ENCODE data around the gene CREB3L4.

Gene CREB3L4

DNA sequence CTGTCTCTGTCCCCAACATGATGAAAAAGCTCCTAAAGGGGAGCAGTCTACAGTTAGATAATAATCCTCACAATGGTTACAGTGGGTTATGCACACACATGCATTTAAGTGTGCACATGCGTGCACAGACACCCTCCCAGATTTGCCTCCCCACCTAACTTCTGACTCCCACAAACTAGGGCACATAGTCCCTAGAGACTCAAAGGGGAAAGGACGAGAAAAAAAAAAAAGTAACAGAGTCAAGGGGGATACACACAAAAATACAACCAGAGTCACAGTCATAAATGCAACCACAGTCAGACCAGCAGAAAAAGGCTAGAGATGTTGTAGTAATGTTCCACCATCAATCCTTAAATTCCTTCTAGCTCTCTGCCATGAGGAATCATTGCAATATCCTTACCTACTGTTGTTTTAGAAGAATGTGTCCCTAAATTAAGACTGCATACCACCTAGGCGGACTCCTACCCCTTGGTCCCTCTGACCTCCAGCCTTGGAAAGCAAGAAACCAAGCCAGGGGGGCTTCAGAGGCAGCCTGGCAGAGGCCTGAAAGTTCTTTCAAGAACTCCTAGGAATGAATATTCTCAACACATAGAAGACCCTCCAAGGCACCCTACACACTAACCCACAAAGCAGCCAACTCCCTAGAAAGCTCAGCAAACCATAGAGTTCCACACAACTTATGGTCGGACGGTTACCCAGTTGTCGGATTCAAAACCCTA lies 10.5 kb upstream of the CREB3L4 start:
- Histone ChIP-seq H3K9me3 (ENCODE audit: control insufficient read depth, insufficient read depth, low read depth, low read length) (no peaks in the 10 kb centered on the region), H3K4me3 (ENCODE audit: low read depth, low read length) (peak overlapping the region; percentile 89), H3K27ac (ENCODE audit: extremely low read depth, low read depth, low read length) (peak overlapping the region; percentile 90; the same call in 1 of the 2 replicates), H3K36me3 (ENCODE audit: control insufficient read depth in 2 of 2, insufficient read depth in 1 of 2, low read length in 2 of 2) (peaks cover under 1 to 63% of the 10 kb centered on the region in 2 experiments; a peak in 2 of 3 replicates), H3K4me1 (ENCODE audit: control insufficient read depth, insufficient read depth, low read length) (peaks cover 8% of the 10 kb centered on the region; the same call in 1 of the 2 replicates)
- no peak for TF ChIP-seq ZNF223 (tag by site-specific recombination; IDR thresholded peaks at IDR 0.05)
- TF ChIP-seq, protein P1, sequence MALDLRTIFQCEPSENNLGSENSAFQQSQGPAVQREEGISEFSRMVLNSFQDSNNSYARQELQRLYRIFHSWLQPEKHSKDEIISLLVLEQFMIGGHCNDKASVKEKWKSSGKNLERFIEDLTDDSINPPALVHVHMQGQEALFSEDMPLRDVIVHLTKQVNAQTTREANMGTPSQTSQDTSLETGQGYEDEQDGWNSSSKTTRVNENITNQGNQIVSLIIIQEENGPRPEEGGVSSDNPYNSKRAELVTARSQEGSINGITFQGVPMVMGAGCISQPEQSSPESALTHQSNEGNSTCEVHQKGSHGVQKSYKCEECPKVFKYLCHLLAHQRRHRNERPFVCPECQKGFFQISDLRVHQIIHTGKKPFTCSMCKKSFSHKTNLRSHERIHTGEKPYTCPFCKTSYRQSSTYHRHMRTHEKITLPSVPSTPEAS (tag by site-specific recombination; IDR thresholded peaks at IDR 0.05) = peak; percentile 60
- CTCF ChIA-PET = interaction anchor here (0.6 to 1.7 kb wide), 5 partner anchors 10 to 795 kb away, joined by 3 to 6 read pairs (median 4); partner anchors contain the start of genes DENND4B and RAB13
- POLR2A ChIA-PET = interaction anchor here (1.3 to 1.8 kb wide), 2 partner anchors 11 kb away, joined by 4 to 7 read pairs; partner anchors contain the start of genes CREB3L4 and DENND4B

DNA sequence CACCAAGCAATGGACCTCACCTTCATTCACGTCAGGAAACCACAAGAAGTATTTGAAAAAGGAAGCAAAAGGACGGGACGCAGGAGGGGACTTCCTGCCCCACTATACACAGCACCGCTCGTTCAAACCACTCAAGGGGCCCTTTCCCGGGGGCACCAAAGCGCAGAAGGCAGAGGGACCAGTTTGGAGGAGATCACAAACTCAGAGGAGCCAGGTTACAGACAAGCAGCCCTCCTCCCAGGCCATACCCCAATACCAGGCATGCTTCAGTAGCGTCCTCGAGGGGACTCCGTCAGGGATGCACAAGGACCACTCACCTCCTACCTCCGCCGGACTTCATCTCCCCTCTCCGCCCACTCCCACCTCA lies 10.0 kb upstream of the CREB3L4 start:
- Histone ChIP-seq H3K4me1 (ENCODE audit: control insufficient read depth, insufficient read depth, low read length) (peaks cover 13% of the 10 kb centered on the region; the same call in 1 of the 2 replicates), H3K27ac (ENCODE audit: extremely low read depth, low read depth, low read length) (peak overlapping the region; percentile 90), H3K9me3 (ENCODE audit: control insufficient read depth, insufficient read depth, low read depth, low read length) (no peaks in the 10 kb centered on the region), H3K36me3 (ENCODE audit: control insufficient read depth in 2 of 2, insufficient read depth in 1 of 2, low read length in 2 of 2) (peaks cover 0 to 58% of the 10 kb centered on the region in 2 experiments; a peak in 2 of 3 replicates), H3K4me3 (ENCODE audit: low read depth, low read length) (peak overlapping the region; percentile 89)
- TF ChIP-seq ZNF501 (tag by site-specific recombination; IDR thresholded peaks at IDR 0.05) = no peak
- TF ChIP-seq, protein P2, sequence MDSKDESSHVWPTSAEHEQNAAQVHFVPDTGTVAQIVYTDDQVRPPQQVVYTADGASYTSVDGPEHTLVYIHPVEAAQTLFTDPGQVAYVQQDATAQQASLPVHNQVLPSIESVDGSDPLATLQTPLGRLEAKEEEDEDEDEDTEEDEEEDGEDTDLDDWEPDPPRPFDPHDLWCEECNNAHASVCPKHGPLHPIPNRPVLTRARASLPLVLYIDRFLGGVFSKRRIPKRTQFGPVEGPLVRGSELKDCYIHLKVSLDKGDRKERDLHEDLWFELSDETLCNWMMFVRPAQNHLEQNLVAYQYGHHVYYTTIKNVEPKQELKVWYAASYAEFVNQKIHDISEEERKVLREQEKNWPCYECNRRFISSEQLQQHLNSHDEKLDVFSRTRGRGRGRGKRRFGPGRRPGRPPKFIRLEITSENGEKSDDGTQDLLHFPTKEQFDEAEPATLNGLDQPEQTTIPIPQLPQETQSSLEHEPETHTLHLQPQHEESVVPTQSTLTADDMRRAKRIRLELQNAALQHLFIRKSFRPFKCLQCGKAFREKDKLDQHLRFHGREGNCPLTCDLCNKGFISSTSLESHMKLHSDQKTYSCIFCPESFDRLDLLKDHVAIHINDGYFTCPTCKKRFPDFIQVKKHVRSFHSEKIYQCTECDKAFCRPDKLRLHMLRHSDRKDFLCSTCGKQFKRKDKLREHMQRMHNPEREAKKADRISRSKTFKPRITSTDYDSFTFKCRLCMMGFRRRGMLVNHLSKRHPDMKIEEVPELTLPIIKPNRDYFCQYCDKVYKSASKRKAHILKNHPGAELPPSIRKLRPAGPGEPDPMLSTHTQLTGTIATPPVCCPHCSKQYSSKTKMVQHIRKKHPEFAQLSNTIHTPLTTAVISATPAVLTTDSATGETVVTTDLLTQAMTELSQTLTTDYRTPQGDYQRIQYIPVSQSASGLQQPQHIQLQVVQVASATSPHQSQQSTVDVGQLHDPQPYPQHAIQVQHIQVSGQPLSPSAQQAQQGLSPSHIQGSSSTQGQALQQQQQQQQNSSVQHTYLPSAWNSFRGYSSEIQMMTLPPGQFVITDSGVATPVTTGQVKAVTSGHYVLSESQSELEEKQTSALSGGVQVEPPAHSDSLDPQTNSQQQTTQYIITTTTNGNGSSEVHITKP (tag by site-specific recombination; IDR thresholded peaks at IDR 0.05) = peak; percentile 80; the same call in 1 of the 2 replicates
- TF ChIP-seq, protein P3, sequence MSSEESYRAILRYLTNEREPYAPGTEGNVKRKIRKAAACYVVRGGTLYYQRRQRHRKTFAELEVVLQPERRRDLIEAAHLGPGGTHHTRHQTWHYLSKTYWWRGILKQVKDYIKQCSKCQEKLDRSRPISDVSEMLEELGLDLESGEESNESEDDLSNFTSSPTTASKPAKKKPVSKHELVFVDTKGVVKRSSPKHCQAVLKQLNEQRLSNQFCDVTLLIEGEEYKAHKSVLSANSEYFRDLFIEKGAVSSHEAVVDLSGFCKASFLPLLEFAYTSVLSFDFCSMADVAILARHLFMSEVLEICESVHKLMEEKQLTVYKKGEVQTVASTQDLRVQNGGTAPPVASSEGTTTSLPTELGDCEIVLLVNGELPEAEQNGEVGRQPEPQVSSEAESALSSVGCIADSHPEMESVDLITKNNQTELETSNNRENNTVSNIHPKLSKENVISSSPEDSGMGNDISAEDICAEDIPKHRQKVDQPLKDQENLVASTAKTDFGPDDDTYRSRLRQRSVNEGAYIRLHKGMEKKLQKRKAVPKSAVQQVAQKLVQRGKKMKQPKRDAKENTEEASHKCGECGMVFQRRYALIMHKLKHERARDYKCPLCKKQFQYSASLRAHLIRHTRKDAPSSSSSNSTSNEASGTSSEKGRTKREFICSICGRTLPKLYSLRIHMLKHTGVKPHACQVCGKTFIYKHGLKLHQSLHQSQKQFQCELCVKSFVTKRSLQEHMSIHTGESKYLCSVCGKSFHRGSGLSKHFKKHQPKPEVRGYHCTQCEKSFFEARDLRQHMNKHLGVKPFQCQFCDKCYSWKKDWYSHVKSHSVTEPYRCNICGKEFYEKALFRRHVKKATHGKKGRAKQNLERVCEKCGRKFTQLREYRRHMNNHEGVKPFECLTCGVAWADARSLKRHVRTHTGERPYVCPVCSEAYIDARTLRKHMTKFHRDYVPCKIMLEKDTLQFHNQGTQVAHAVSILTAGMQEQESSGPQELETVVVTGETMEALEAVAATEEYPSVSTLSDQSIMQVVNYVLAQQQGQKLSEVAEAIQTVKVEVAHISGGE (tag by site-specific recombination; conservative IDR thresholded peaks at IDR 0.05; ENCODE audit: low read depth) = peak; percentile 67
- ChIA-PET POLR2A (interaction anchor here (1.5 to 2.0 kb wide), 6 partner anchors 9 to 33 kb away, joined by 5 to 32 read pairs (median 13); partner anchors contain the start of genes CREB3L4, DENND4B, JTB and RPS27), CTCF (interaction anchor here (0.6 to 1.4 kb wide), 3 partner anchors 13 to 796 kb away, joined by 3 to 4 read pairs (median 4); partner anchors contain the start of gene RAB13)

DNA sequence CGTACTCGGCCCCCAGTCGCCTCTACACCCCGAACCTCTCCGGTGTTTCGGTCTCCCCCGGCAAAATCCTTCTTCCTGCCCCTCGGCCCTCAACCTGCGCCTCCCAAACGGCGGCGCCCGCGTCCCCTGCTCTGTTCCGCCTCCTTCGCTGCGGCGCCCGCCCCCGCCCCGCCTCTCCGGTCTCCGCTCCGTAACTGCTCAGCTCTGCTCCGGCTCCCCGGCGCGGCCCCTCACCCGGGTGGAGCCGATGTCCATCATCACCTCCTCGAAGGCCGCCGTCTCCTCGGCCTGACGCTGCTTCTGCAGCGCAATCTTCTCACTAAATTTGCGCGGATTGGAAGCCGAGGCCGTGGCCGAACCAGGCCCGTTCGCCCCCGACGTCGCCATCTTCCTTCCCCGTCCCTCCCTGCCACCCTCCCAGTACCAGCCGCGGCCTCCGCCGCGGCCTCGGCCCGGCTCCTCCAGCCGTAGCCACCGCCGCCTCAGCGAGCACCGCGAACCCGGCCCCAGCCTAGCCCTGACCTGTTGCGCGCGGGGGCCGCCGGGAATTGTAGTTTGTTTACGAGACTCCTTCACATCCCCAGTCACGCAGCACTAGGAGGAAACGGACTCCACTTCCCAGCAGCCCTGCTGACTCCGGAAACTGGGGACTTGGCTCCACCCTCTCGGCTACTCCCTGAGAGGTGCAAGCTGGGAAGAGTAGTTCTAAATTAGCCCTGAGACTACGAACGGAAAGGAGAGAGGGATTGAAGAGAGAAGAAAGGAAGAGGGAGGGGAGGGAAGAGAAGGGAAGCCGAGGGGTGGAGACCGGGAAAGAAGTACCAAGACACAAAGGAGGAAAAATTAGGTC lies 9.4 kb upstream of the CREB3L4 start, which contains the start of gene CRTC2:
TSS of gene CRTC2 (minus strand) at position 502 of the 850 bp plus-strand sequence. CDS start at position 387, 115 bp downstream.
- Histone ChIP-seq H3K36me3 (ENCODE audit: control insufficient read depth in 2 of 2, insufficient read depth in 1 of 2, low read length in 2 of 2) (peaks cover 0 to 54% of the 10 kb centered on the region in 2 experiments; a peak in 2 of 3 replicates), H3K27ac (ENCODE audit: extremely low read depth, low read depth, low read length) (peak within 1 kb of the TSS; percentile 90), H3K9me3 (ENCODE audit: control insufficient read depth, insufficient read depth, low read depth, low read length) (no peaks in the 10 kb centered on the region), H3K4me3 (ENCODE audit: low read depth, low read length) (peak within 1 kb of the TSS; percentile 89), H3K4me1 (ENCODE audit: control insufficient read depth, insufficient read depth, low read length) (peaks cover 13% of the 10 kb centered on the region; the same call in 1 of the 2 replicates)
- POLR2A ChIA-PET = interaction anchor here (0.6 to 2.0 kb wide), 13 partner anchors 9 to 367 kb away, joined by 3 to 32 read pairs (median 5); partner anchors contain the start of genes ATP8B2, CREB3L4, DENND4B and JTB
- CTCF ChIA-PET = interaction anchor here (0.6 to 1.3 kb wide), 5 partner anchors 11 to 1938 kb away, joined by 3 to 4 read pairs (median 3); partner anchors contain the start of genes DENND4B and RAB13
- TF ChIP-seq ZBTB48 (tag by site-specific recombination; IDR thresholded peaks at IDR 0.05) (peak; percentile 98), ZNF140 (tag by site-specific recombination; IDR thresholded peaks at IDR 0.05) (no peak), ZBTB17 (tag by site-specific recombination; IDR thresholded peaks at IDR 0.05) (peak; percentile 98), GLIS2 (tag by site-specific recombination; IDR thresholded peaks at IDR 0.05) (peak; percentile 87), ZNF670 (tag by site-specific recombination; IDR thresholded peaks at IDR 0.05; ENCODE audit: low read depth) (no peak), ZNF623 (tag by site-specific recombination; IDR thresholded peaks at IDR 0.05) (no peak), ZNF155 (tag by site-specific recombination; IDR thresholded peaks at IDR 0.05) (no peak), ZNF292 (tag by site-specific recombination; IDR thresholded peaks at IDR 0.05; ENCODE audit: borderline replicate concordance, low read depth) (no peak), ZNF202 (tag by site-specific recombination; IDR thresholded peaks at IDR 0.05; ENCODE audit: borderline replicate concordance) (no peak), ZNF654 (tag by site-specific recombination; IDR thresholded peaks at IDR 0.05; ENCODE audit: low read depth) (no peak), ZNF138 (tag by site-specific recombination; IDR thresholded peaks at IDR 0.05; ENCODE audit: borderline replicate concordance) (no peak)
- TF ChIP-seq, protein P4, sequence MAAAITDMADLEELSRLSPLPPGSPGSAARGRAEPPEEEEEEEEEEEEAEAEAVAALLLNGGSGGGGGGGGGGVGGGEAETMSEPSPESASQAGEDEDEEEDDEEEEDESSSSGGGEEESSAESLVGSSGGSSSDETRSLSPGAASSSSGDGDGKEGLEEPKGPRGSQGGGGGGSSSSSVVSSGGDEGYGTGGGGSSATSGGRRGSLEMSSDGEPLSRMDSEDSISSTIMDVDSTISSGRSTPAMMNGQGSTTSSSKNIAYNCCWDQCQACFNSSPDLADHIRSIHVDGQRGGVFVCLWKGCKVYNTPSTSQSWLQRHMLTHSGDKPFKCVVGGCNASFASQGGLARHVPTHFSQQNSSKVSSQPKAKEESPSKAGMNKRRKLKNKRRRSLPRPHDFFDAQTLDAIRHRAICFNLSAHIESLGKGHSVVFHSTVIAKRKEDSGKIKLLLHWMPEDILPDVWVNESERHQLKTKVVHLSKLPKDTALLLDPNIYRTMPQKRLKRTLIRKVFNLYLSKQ (tag by site-specific recombination; IDR thresholded peaks at IDR 0.05; ENCODE audit: borderline replicate concordance) = no peak

Measured in HEK293 (cell line).